Uterus (tissue), 4 donors: ENCODE data around the gene TBC1D9. TPM values are rescaled to one million over a fixed set of nuclear protein-coding genes. Genes with fewer than 3 reads are reported as not detected.

ENCODE experiments used
- DNase-seq, 2 donors: peaks; one replicate each; pipeline ENCODE4 v3.0.0-alpha.2; 2019 to 2020
- H3K27ac ChIP-seq, 2 donors: fragments of 200-600 bp; sonication (generic); 1 replicate in 1 of 2; 2 replicates in 1 of 2; pipeline ENCODE4 v1.5.1; 2016 to 2018
- H3K27me3 ChIP-seq, 2 donors: fragments of 200-600 bp; sonication (generic); one replicate each; pipeline ENCODE4 v1.5.1; 2018 to 2019; ENCODE audit warnings: control low read depth in 1 of 2
- H3K36me3 ChIP-seq, 2 donors: fragments of 200-600 bp; sonication (generic); one replicate each; pipeline ENCODE4 v1.5.1; 2019; ENCODE audit warnings: control low read depth in 1 of 2
- H3K4me1 ChIP-seq, 2 donors: fragments of 200-600 bp; sonication (generic); one replicate each; pipeline ENCODE4 v1.5.1; 2018 to 2019; ENCODE audit warnings: control low read depth in 1 of 2
- H3K4me3 ChIP-seq, 2 donors: fragments of 200-600 bp; sonication (generic); 1 replicate in 1 of 2; 2 replicates in 1 of 2; pipeline ENCODE4 v1.5.1; 2018 to 2019; ENCODE audit warnings: mild to moderate bottlenecking in 1 of 2
- H3K9me3 ChIP-seq, 2 donors: fragments of 200-600 bp; sonication (generic); one replicate each; pipeline ENCODE4 v1.5.1; 2019; ENCODE audit warnings: control low read depth in 1 of 2
- POLR2A ChIP-seq, 2 donors: fragments of 450-650 bp; IDR thresholded peaks; one replicate each; pipeline ENCODE4 v1.6.1; 2016; ENCODE audit warnings: antibody characterized with exemption in 2 of 2, mild to moderate bottlenecking in 1 of 2, moderate library complexity in 1 of 2
- intact Hi-C: fragments of 100-400 bp; cut with DNase I; formaldehyde crosslinking; loops from one replicate; pipeline ENCODE4 v1.15.1; 2023; ENCODE audit warnings: low total_unique reads
- total RNA-seq, 4 donors: library from RNA; depleted of rRNA in 3 of 4; stranded (reverse); fragments of >200 nt in 3 of 4; gene quantifications; one replicate each; pipeline versions ENCODE4 v1.1.0 to v1.2.4, GENCODE V29; 2014 to 2023
- TF ChIP-seq, protein P1 (sequence below), 4 experiments: fragments of 200-600 bp in 2 of 4; fragments of 450-650 bp in 2 of 4; sonication (generic) in 2 of 4; IDR thresholded peaks; one replicate each; pipeline ENCODE4 v1.5.1; 2016 to 2019; ENCODE audit warnings: antibody characterized with exemption in 4 of 4, mild to moderate bottlenecking in 2 of 4, moderate library complexity in 1 of 4
- donor health status: DM: yes; HTN: yes; CAD: no.

Gene TBC1D9
- total RNA-seq, 4 donors from 2014 or later: 3.8 to 48.8 (median 13.3) TPM

DNA sequence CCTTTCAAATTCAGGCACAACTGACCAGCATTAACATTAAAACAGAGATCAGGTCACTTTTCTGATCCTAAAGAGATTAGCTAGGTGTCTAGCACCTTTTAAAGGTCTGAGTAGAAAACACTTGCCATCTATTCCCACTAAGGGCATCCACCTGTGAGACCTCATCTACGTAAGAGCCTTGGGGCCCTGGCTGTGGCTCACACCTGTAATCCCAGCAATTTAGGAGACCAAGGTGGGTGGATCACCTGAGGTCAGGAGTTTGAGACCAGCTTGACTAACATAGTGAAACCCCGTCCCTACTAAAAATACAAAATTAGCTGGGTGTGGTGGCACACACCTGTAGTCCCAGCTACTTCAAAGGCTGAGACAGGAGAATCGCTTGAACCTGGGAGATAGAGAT is 11.8 kb downstream of the TBC1D9 start:
- TF ChIP-seq POLR2A (IDR thresholded peaks at IDR 0.05): no peak
- TF ChIP-seq, protein P1, sequence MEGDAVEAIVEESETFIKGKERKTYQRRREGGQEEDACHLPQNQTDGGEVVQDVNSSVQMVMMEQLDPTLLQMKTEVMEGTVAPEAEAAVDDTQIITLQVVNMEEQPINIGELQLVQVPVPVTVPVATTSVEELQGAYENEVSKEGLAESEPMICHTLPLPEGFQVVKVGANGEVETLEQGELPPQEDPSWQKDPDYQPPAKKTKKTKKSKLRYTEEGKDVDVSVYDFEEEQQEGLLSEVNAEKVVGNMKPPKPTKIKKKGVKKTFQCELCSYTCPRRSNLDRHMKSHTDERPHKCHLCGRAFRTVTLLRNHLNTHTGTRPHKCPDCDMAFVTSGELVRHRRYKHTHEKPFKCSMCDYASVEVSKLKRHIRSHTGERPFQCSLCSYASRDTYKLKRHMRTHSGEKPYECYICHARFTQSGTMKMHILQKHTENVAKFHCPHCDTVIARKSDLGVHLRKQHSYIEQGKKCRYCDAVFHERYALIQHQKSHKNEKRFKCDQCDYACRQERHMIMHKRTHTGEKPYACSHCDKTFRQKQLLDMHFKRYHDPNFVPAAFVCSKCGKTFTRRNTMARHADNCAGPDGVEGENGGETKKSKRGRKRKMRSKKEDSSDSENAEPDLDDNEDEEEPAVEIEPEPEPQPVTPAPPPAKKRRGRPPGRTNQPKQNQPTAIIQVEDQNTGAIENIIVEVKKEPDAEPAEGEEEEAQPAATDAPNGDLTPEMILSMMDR (IDR thresholded peaks at IDR 0.05): no peak
- Histone ChIP-seq H3K4me3 (no peak overlapping the region), H3K36me3 (no peaks in the 10 kb centered on the region), H3K9me3 (no peaks in the 10 kb centered on the region), H3K4me1 (peaks cover 0 to 7% of the 10 kb centered on the region in 2 donors), H3K27ac (no peak overlapping the region), H3K27me3 (no peaks in the 10 kb centered on the region)
- intact Hi-C loops: no loop called here
- DNase-seq: no peak

- Histone ChIP-seq H3K27me3 (no peaks in the 10 kb centered on the region), H3K36me3 (no peaks in the 10 kb centered on the region), H3K4me3 (no peak overlapping the region), H3K9me3 (no peaks in the 10 kb centered on the region), H3K27ac (no peak overlapping the region), H3K4me1 (peaks cover 0 to 7% of the 10 kb centered on the region in 2 donors)
- TF ChIP-seq, protein P1 (IDR thresholded peaks at IDR 0.05): no peak
- intact Hi-C loops: no loop called here
- DNase-seq: no peak
These were observed 12.8 kb downstream of the TBC1D9 start for GRCh38 chr4:140743194-140743931.

- Histone ChIP-seq H3K4me3 (no peak overlapping the region), H3K27me3 (no peaks in the 10 kb centered on the region), H3K4me1 (peaks cover 0 to 7% of the 10 kb centered on the region in 2 donors), H3K27ac (no peak overlapping the region), H3K36me3 (no peaks in the 10 kb centered on the region), H3K9me3 (no peaks in the 10 kb centered on the region)
- DNase-seq: no peak
- TF ChIP-seq POLR2A (IDR thresholded peaks at IDR 0.05): no peak
- TF ChIP-seq, protein P1 (IDR thresholded peaks at IDR 0.05): no peak
- intact Hi-C loops: no loop called here
These were observed 13.4 kb downstream of the TBC1D9 start for GRCh38 chr4:140742838-140743193.

DNA sequence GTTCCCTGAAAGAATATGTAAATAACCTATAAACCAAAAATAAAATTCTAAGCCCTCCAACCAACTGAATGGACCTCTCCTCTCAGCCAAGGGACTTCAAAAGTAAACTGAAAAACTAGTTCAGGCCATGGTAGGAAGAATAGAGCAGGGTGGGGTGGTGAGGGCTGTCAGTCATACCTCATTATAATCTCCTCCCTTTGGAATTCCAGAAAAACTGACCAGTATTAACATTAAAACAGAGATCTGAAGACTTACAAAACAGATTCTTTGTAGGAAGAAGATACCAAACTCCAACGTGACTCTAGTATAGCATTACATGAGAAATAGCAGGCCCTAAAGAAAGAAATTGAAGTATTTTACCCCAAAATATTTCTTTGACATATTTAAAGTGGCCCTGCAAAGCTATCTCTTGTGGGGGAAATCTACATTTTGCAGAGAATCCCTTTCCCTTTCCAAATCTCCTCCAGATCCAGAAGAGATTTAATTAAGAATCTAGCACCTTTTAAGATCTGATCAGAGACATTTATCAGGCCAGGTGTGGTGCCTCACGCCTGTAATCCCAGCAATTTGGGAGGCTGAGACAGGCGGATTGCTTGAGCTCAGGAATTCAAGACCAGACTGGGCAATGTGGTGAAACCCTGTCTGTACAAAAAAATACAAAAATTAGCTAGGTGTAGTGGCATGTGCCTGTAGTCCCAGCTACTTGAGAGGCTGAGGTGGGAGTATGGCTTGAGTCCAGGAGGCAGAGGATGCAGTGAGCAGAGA is 15.1 kb downstream of the TBC1D9 start:
- no peak overlapping the region for H3K27ac ChIP-seq

More for the DNA sequence above, 15.1 kb downstream of the TBC1D9 start:
- Histone ChIP-seq H3K36me3 (no peaks in the 10 kb centered on the region), H3K4me3 (no peak overlapping the region), H3K27me3 (no peaks in the 10 kb centered on the region), H3K4me1 (peaks cover 0 to 7% of the 10 kb centered on the region in 2 donors), H3K9me3 (no peaks in the 10 kb centered on the region)
- intact Hi-C loops: no loop called here
- no peak for DNase-seq
- TF ChIP-seq POLR2A (IDR thresholded peaks at IDR 0.05): no peak
- TF ChIP-seq, protein P1 (IDR thresholded peaks at IDR 0.05): no peak
